RWPE2 (cell line): Measurements from ENCODE around the gene SLC25A13.

Experiments
- ATAC-seq: fragments of 200-7000 bp; cut with Tn5 transposase; 3 replicates; pipeline ENCODE4 v1.9.1; 2021; ENCODE audit warnings: low read depth
- DNase-seq: peaks from one replicate; pipeline ENCODE4 v3.0.0-alpha.2; 2020; ENCODE audit warnings: low spot score
- H3K27ac ChIP-seq: fragments of 450-650 bp; 2 replicates; pipeline ENCODE4 v1.5.1; 2017; ENCODE audit warnings: mild to moderate bottlenecking; ENCODE audit not compliant: poor library complexity, severe bottlenecking
- H3K27me3 ChIP-seq: fragments of 250-450 bp; sonication (Bioruptor Pico); 2 replicates; pipeline ENCODE4 v1.5.1; 2021; ENCODE audit warnings: mild to moderate bottlenecking, moderate library complexity; ENCODE audit not compliant: insufficient read depth, poor library complexity, severe bottlenecking
- H3K36me3 ChIP-seq: fragments of 250-450 bp; sonication (Bioruptor Pico); 2 replicates; pipeline ENCODE4 v1.5.1; 2020; ENCODE audit warnings: low read depth, mild to moderate bottlenecking, moderate library complexity
- H3K4me1 ChIP-seq: fragments of 250-450 bp; sonication (Bioruptor Pico); 2 replicates; pipeline ENCODE4 v1.5.1; 2021; ENCODE audit warnings: mild to moderate bottlenecking, moderate library complexity; ENCODE audit not compliant: insufficient read depth, poor library complexity, severe bottlenecking
- H3K4me3 ChIP-seq: fragments of 250-450 bp; sonication (Bioruptor Pico); 2 replicates; pipeline ENCODE4 v1.5.1; 2021; ENCODE audit warnings: mild to moderate bottlenecking, moderate library complexity; ENCODE audit not compliant: severe bottlenecking
- H3K9me3 ChIP-seq: fragments of 250-450 bp; sonication (Bioruptor Pico); 2 replicates; pipeline ENCODE4 v1.5.1; 2021; ENCODE audit warnings: mild to moderate bottlenecking, moderate library complexity; ENCODE audit not compliant: severe bottlenecking
- CTCF ChIP-seq: fragments of 450-650 bp; IDR thresholded peaks from one replicate; pipeline ENCODE4 v1.5.1; 2017; ENCODE audit warnings: mild to moderate bottlenecking, moderate library complexity; ENCODE audit not compliant: poor library complexity, severe bottlenecking

Gene SLC25A13

GRCh38 chr7:96238976-96239766, 82.7 kb downstream of the SLC25A13 start:
- no peaks in the 10 kb centered on the region for H3K27me3 ChIP-seq
- TF ChIP-seq CTCF, result no peak
- ATAC-seq (peak; percentile 60), DNase-seq (no peak)
- H3K36me3 ChIP-seq, result no peaks in the 10 kb centered on the region
- H3K27ac ChIP-seq, result peak overlapping the region; percentile 30
- no peak overlapping the region for H3K4me3 ChIP-seq
- H3K4me1 ChIP-seq, result peaks cover 18% of the 10 kb centered on the region
- H3K9me3 ChIP-seq, result no peaks in the 10 kb centered on the region

GRCh38 chr7:96238474-96238873, 83.4 kb downstream of the SLC25A13 start:
- Histone ChIP-seq H3K4me3 (no peak overlapping the region), H3K36me3 (no peaks in the 10 kb centered on the region), H3K4me1 (peaks cover 18% of the 10 kb centered on the region), H3K9me3 (no peaks in the 10 kb centered on the region), H3K27ac (no peak overlapping the region), H3K27me3 (no peaks in the 10 kb centered on the region)
- DNase-seq, result no peak
- no peak for TF ChIP-seq CTCF
- ATAC-seq, result no peak

DNA sequence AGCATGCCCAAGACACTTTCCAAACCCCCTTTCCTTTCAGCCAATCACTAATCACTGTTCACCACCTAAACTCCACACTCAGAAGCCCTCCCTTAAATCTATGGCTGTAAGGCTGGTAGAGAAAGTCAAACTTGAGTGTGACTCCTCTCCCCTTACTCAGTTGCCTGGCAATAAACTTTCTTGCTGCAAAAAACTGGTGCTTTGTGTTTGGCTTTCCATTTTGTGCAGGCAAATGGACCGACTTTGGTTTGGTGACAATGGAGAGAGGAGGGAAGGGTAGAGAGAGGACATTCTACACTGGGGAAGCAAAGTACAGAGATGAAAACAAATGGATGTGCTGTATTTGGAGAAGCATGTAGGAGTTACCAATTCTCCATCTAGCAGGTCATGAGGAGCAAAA, 84.9 kb downstream of the SLC25A13 start:
- Histone ChIP-seq H3K4me3 (no peak overlapping the region), H3K9me3 (no peaks in the 10 kb centered on the region)

GRCh38 chr7:96236198-96237039, 85.5 kb downstream of the SLC25A13 start:
- Histone ChIP-seq H3K9me3 (no peaks in the 10 kb centered on the region), H3K27me3 (no peaks in the 10 kb centered on the region), H3K36me3 (no peaks in the 10 kb centered on the region), H3K4me3 (no peak overlapping the region), H3K27ac (no peak overlapping the region), H3K4me1 (peaks cover 18% of the 10 kb centered on the region)
- no peak for TF ChIP-seq CTCF
- DNase-seq, result no peak
- ATAC-seq, result peak; percentile 68; the same call in 2 of the 3 replicates

More for the DNA sequence above, 84.9 kb downstream of the SLC25A13 start:
- Histone ChIP-seq H3K36me3 (no peaks in the 10 kb centered on the region), H3K27ac (no peak overlapping the region), H3K27me3 (no peaks in the 10 kb centered on the region), H3K4me1 (peaks cover 18% of the 10 kb centered on the region)
- DNase-seq, result no peak
- no peak for TF ChIP-seq CTCF
- no peak for ATAC-seq
